Neural progenitor cell (in vitro differentiated cells): ENCODE measurements around the gene TET2. TPM values are rescaled to one million over a fixed set of nuclear protein-coding genes. Genes with fewer than 3 reads are reported as not detected.

Experiments
- DNase-seq: peaks from one replicate; pipeline ENCODE4 v3.0.0-alpha.2; 2016; ENCODE audit warnings: low spot score
- H2AFZ ChIP-seq: fragments of 200-600 bp; sonication (generic); replicated peaks from 2 replicates; pipeline ENCODE4 v1.6.1; 2016; ENCODE audit warnings: antibody characterized with exemption
- H3F3A ChIP-seq: fragments of 200-600 bp; sonication (generic); 2 replicates; pipeline ENCODE4 v1.6.1; 2016; ENCODE audit warnings: antibody characterized with exemption, low read depth
- H3K27ac ChIP-seq: fragments of 200-600 bp; sonication (generic); 2 replicates; pipeline ENCODE4 v1.5.1; 2016; ENCODE audit warnings: mild to moderate bottlenecking
- H3K27me3 ChIP-seq: fragments of 200-600 bp; sonication (generic); 2 replicates; pipeline ENCODE4 v1.6.1; 2016; ENCODE audit warnings: mild to moderate bottlenecking, moderate library complexity
- H3K36me3 ChIP-seq: fragments of 200-600 bp; sonication (generic); 2 replicates; pipeline ENCODE4 v1.5.1; 2016
- H3K4me1 ChIP-seq: fragments of 200-600 bp; sonication (generic); 2 replicates; pipeline ENCODE4 v1.6.1; 2016; ENCODE audit warnings: mixed run types
- H3K4me2 ChIP-seq: fragments of 200-600 bp; sonication (generic); 2 replicates; pipeline ENCODE4 v1.6.1; 2016
- H3K4me3 ChIP-seq: fragments of 200-600 bp; sonication (generic); 2 replicates; pipeline ENCODE4 v1.5.1; 2016
- H3K79me2 ChIP-seq: fragments of 200-600 bp; sonication (generic); 2 replicates; pipeline ENCODE4 v1.6.1; 2016; ENCODE audit warnings: low read depth
- H3K9ac ChIP-seq: fragments of 200-600 bp; sonication (generic); 2 replicates; pipeline ENCODE4 v1.6.1; 2016
- H3K9me3 ChIP-seq: fragments of 200-600 bp; sonication (generic); 2 replicates; pipeline ENCODE4 v1.5.1; 2016; ENCODE audit warnings: low read depth
- H4K20me1 ChIP-seq: fragments of 200-600 bp; sonication (generic); 2 replicates; pipeline ENCODE4 v1.6.1; 2016; ENCODE audit warnings: low read depth
- H3K27ac Mint-ChIP-seq: 3 replicates; pipeline ENCODE4 v1.8.0; 2021; ENCODE audit warnings: mixed read lengths
- H3K27me3 Mint-ChIP-seq: 2 replicates; pipeline ENCODE4 v1.8.0; 2022; ENCODE audit warnings: low read depth, mild to moderate bottlenecking, inconsistent platforms, moderate library complexity, mixed read lengths; ENCODE audit not compliant: insufficient read depth
- H3K36me3 Mint-ChIP-seq: 3 replicates; pipeline ENCODE4 v1.8.0; 2021; ENCODE audit warnings: mixed read lengths
- H3K4me1 Mint-ChIP-seq: 3 replicates; pipeline ENCODE4 v1.8.0; 2021; ENCODE audit warnings: mixed read lengths
- H3K4me3 Mint-ChIP-seq: 3 replicates; pipeline ENCODE4 v1.8.0; 2021; ENCODE audit warnings: mild to moderate bottlenecking, moderate library complexity, mixed read lengths
- H3K9me3 Mint-ChIP-seq: 3 replicates; pipeline ENCODE4 v1.8.0; 2020; ENCODE audit warnings: mixed read lengths
- CTCF ChIP-seq: fragments of 200-600 bp; sonication (generic); IDR thresholded peaks from 2 replicates; pipeline ENCODE4 v1.5.1; 2017; ENCODE audit warnings: antibody characterized with exemption, mild to moderate bottlenecking
- EZH2 ChIP-seq: fragments of 200-600 bp; sonication (generic); IDR thresholded peaks from 2 replicates; pipeline ENCODE4 v1.6.1; 2017; ENCODE audit warnings: antibody characterized with exemption, mild to moderate bottlenecking, moderate library complexity
- EZH2phosphoT487 ChIP-seq: fragments of 200-600 bp; sonication (generic); IDR thresholded peaks from 2 replicates; pipeline ENCODE4 v1.6.1; 2017; ENCODE audit warnings: antibody characterized with exemption
- total RNA-seq: library from RNA; depleted of rRNA; stranded (reverse); fragments of >200 nt; gene quantifications from 2 replicates; pipeline ENCODE4 v1.2.3, GENCODE V29; 2015; ENCODE audit warnings: low replicate concordance

TET2 gene
- 12.1 and 17.0 TPM in 2 replicates for total RNA-seq

- Histone ChIP-seq H3K4me2 (peak within 1 kb of the TSS; percentile 99), H3F3A (peaks cover 7% of the 10 kb centered on the region), H3K27me3 (peaks cover 77% of the 10 kb centered on the region), H3K4me1 (peaks cover 10% of the 10 kb centered on the region), H3K27ac (no peak within 1 kb of the TSS), H3K4me3 (peak within 1 kb of the TSS; percentile 99), H3K79me2 (peaks cover 32% of the 10 kb centered on the region), H2AFZ (peak within 1 kb of the TSS; percentile 98), H3K9ac (peak within 1 kb of the TSS; percentile 75), H3K9me3 (no peaks in the 10 kb centered on the region), H4K20me1 (peaks cover 19% of the 10 kb centered on the region), H3K36me3 (no peaks in the 10 kb centered on the region)
- peak; percentile 79 for DNase-seq
- peak within 1 kb of the TSS; percentile 97 for H3K4me3 Mint-ChIP-seq
- peaks cover 24% of the 10 kb centered on the region for H3K4me1 Mint-ChIP-seq
- H3K9me3 Mint-ChIP-seq = peaks cover 2% of the 10 kb centered on the region
- peaks cover 3% of the 10 kb centered on the region for H3K36me3 Mint-ChIP-seq
- peak within 1 kb of the TSS; percentile 98 for H3K27ac Mint-ChIP-seq
- TF ChIP-seq EZH2phosphoT487 (no peak), EZH2 (no peak), CTCF (no peak)
- H3K27me3 Mint-ChIP-seq = peaks cover 12% of the 10 kb centered on the region
Measured at GRCh38 chr4:105146276-105147015, at the start of gene TET2. Gene TET2, plus strand, starts transcription at chr4:105146876. Its CDS starts 87,067 bp downstream, at chr4:105233943.

GRCh38 chr4:105102016-105102415 is 44.7 kb upstream of the TET2 start:
- Histone ChIP-seq H3K27ac (no peak overlapping the region), H3K9ac (no peak overlapping the region), H3K4me1 (no peaks in the 10 kb centered on the region), H3K4me2 (no peak overlapping the region), H3K27me3 (no peaks in the 10 kb centered on the region), H3K79me2 (no peaks in the 10 kb centered on the region), H2AFZ (no peak overlapping the region), H3F3A (no peaks in the 10 kb centered on the region), H3K9me3 (no peaks in the 10 kb centered on the region), H3K4me3 (no peak overlapping the region), H3K36me3 (no peaks in the 10 kb centered on the region), H4K20me1 (no peaks in the 10 kb centered on the region)
- DNase-seq = no peak
- no peaks in the 10 kb centered on the region for H3K4me1 Mint-ChIP-seq
- no peaks in the 10 kb centered on the region for H3K27me3 Mint-ChIP-seq
- TF ChIP-seq CTCF = no peak
- TF ChIP-seq EZH2 = no peak
- no peak for TF ChIP-seq EZH2phosphoT487
- no peak overlapping the region for H3K4me3 Mint-ChIP-seq
- no peak overlapping the region for H3K27ac Mint-ChIP-seq
- no peaks in the 10 kb centered on the region for H3K9me3 Mint-ChIP-seq
- H3K36me3 Mint-ChIP-seq = no peaks in the 10 kb centered on the region

- Histone ChIP-seq H3K4me2 (no peak overlapping the region), H3K9ac (no peak overlapping the region), H3K79me2 (no peaks in the 10 kb centered on the region), H3K4me1 (no peaks in the 10 kb centered on the region), H3K27ac (no peak overlapping the region), H2AFZ (no peak overlapping the region), H4K20me1 (no peaks in the 10 kb centered on the region), H3F3A (no peaks in the 10 kb centered on the region), H3K36me3 (no peaks in the 10 kb centered on the region), H3K9me3 (no peaks in the 10 kb centered on the region), H3K27me3 (no peaks in the 10 kb centered on the region), H3K4me3 (no peak overlapping the region)
- Mint-ChIP-seq H3K9me3 (peaks cover 5% of the 10 kb centered on the region), H3K4me3 (no peak overlapping the region), H3K27me3 (no peaks in the 10 kb centered on the region), H3K36me3 (no peaks in the 10 kb centered on the region), H3K4me1 (no peaks in the 10 kb centered on the region), H3K27ac (no peak overlapping the region)
- TF ChIP-seq EZH2 (no peak), EZH2phosphoT487 (no peak), CTCF (no peak)
- DNase-seq = no peak
Measured at GRCh38 chr4:105106426-105106825, 40.2 kb upstream of the TET2 start.
